Small intestine (tissue), 7 donors: Measurements from ENCODE around the gene YPEL2. TPM values are rescaled to one million over a fixed set of nuclear protein-coding genes. Genes with fewer than 3 reads are reported as not detected.
"Not testable (repeated sequence)": the region's sequence is repeated elsewhere in the genome, so short reads cannot be mapped to it uniquely, and the experiment has no call there.

ENCODE experiments used
- DNase-seq, 2 donors: peaks; one replicate each; pipeline versions ENCODE4 v3.0.0 to v3.0.0-alpha.2; 2013
- FAIRE-seq: peaks from 2 replicates; lab custom pipeline; 2012; peaks lifted over from hg19 to GRCh38; lab: Jason Lieb, UNC
- H3K27ac ChIP-seq, 3 donors: one replicate each; pipeline ENCODE4 v1.5.1; 2013; ENCODE audit warnings: low read length in 2 of 3, mild to moderate bottlenecking in 2 of 3, control low read depth in 1 of 3, inconsistent platforms in 1 of 3, low read depth in 1 of 3, moderate library complexity in 1 of 3
- H3K27me3 ChIP-seq, 3 donors: one replicate each; pipeline ENCODE4 v1.6.1; 2013; ENCODE audit warnings: low read length in 3 of 3, inconsistent platforms in 1 of 3; ENCODE audit not compliant: control insufficient read depth in 3 of 3, insufficient read depth in 3 of 3
- H3K36me3 ChIP-seq, 3 donors: one replicate each; pipeline ENCODE4 v1.6.1; 2013; ENCODE audit warnings: low read length in 3 of 3, inconsistent platforms in 1 of 3, low read depth in 1 of 3, mild to moderate bottlenecking in 1 of 3, moderate library complexity in 1 of 3; ENCODE audit not compliant: control insufficient read depth in 3 of 3, insufficient read depth in 2 of 3
- H3K4me1 ChIP-seq, 3 donors: one replicate each; pipeline ENCODE4 v1.6.1; 2013; ENCODE audit warnings: low read length in 2 of 3, inconsistent platforms in 1 of 3, low read depth in 1 of 3, mild to moderate bottlenecking in 1 of 3, moderate library complexity in 1 of 3; ENCODE audit not compliant: control insufficient read depth in 3 of 3, insufficient read depth in 2 of 3
- H3K4me3 ChIP-seq, 3 donors: one replicate each; pipeline ENCODE4 v1.5.1; 2013; ENCODE audit warnings: low read length in 3 of 3, control low read depth in 1 of 3, inconsistent platforms in 1 of 3, low read depth in 1 of 3, mild to moderate bottlenecking in 1 of 3, moderate library complexity in 1 of 3
- H3K9me3 ChIP-seq, 2 donors: one replicate each; pipeline ENCODE4 v1.6.1; 2013; ENCODE audit warnings: low read depth in 1 of 2, low read length in 1 of 2; ENCODE audit not compliant: control insufficient read depth in 2 of 2, insufficient read depth in 1 of 2
- WGBS, 3 donors: extraction: QIAGEN DNeasy Blood & Tissue Kit; methylation state at CpG; one replicate each; pipeline ENCODE4 v1.1.7; 2013; 5-methylcytosine and 5-hydroxymethylcytosine counted together
- polyA plus RNA-seq, 4 donors: library from polyadenylated mRNA; stranded (reverse) in 3 of 4; unstranded in 1 of 4; fragments of 200-250 nt in 3 of 4; fragments of 120-200 nt in 1 of 4; gene quantifications; one replicate each; pipeline versions ENCODE4 v1.2.1 to v1.2.3, GENCODE V29; 2013
- donor health status: healthy with polysubstance abuse.
- donor health status: control.
- donor health status: control.
- donor health status: Bipolar disorder and iron deficiency.
- donor health status: healthy.

YPEL2 gene
- polyA plus RNA-seq, 4 donors, result 4.9 to 15.2 (median 7.8) TPM

GRCh38 chr17:59392973-59393679 is 61.7 kb downstream of the YPEL2 start:
- FAIRE-seq, result no peak

GRCh38 chr17:59393742-59394410 is 62.4 kb downstream of the YPEL2 start:
- H3K27me3 ChIP-seq, H3K27ac ChIP-seq, H3K4me3 ChIP-seq, H3K9me3 ChIP-seq, FAIRE-seq, DNase-seq, H3K4me1 ChIP-seq: not testable (repeated sequence)
- H3K36me3 ChIP-seq, result peaks cover 7 to 59% (median 11%) of the 10 kb centered on the region in 3 donors
- WGBS, 3 donors, result 92 to 96% (median 95%) methylated on average over 22 to 34 of the region's 35 CpGs

More at GRCh38 chr17:59392973-59393679, 61.7 kb downstream of the YPEL2 start:
- Histone ChIP-seq H3K4me1 (peaks cover 0 to 6% (median 0%) of the 10 kb centered on the region in 3 donors), H3K27ac (no peak overlapping the region), H3K36me3 (peaks cover 7 to 60% (median 11%) of the 10 kb centered on the region in 3 donors), H3K4me3 (no peak overlapping the region), H3K27me3 (no peaks in the 10 kb centered on the region), H3K9me3 (no peaks in the 10 kb centered on the region)
- 81 to 88% (median 85%) methylated on average over 5 of the region's 7 CpGs for WGBS, 3 donors
- DNase-seq, result no peak

DNA sequence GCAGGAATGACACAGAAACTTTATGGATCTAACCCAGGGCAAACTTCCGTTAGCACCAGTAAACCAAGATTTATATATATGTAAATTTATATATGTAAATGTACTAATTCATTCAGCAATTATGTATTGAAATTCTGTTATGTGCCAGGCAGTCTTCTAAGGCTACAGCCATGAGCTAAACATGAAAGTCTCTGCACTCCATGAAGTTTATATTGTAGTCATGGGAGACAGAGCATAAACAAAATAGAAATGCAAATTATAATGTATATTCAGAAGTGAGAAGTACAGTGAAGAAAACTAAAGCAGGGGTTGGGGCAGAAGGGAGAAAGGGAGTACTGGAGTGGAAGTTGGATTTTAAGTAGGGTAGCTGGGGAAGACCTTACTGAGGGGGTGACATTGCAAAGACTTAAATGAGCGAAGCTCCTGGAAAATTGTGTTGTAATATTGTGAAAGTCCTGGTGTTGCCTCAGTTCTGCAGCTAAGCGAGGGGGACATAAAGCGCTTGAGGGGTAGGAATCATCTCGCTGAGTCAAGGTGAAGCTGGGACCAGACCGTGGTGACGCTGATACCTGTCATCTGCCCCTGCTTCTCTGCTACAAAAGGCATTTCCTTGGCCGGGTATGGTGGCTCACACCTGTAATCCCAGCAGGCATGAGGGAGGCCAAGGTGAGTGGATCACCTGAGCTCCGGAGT is 64.8 kb downstream of the YPEL2 start:
- FAIRE-seq, result no peak
- Histone ChIP-seq H3K27ac (no peak overlapping the region), H3K27me3 (no peaks in the 10 kb centered on the region), H3K4me3 (no peak overlapping the region), H3K9me3 (no peaks in the 10 kb centered on the region), H3K4me1 (no peaks in the 10 kb centered on the region), H3K36me3 (peaks cover 0 to 48% (median 5%) of the 10 kb centered on the region in 3 donors)
- WGBS, 3 donors, result 93 to 97% (median 96%) methylated on average over 9 of the region's 9 CpGs
- no peak for DNase-seq

- H3K27ac ChIP-seq, result no peak overlapping the region
- peaks cover 0 to 7% (median 0%) of the 10 kb centered on the region in 3 donors for H3K4me1 ChIP-seq
- no peaks in the 10 kb centered on the region for H3K9me3 ChIP-seq
- 96 to 97% (median 97%) methylated on average over 15 of the region's 15 CpGs for WGBS, 3 donors
- DNase-seq (no peak), FAIRE-seq (no peak)
- H3K27me3 ChIP-seq, result no peaks in the 10 kb centered on the region
- H3K36me3 ChIP-seq, result peaks cover 0 to 41% (median 5%) of the 10 kb centered on the region in 3 donors
- no peak overlapping the region for H3K4me3 ChIP-seq
These were observed 66.0 kb downstream of the YPEL2 start for GRCh38 chr17:59397316-59398073.

DNA sequence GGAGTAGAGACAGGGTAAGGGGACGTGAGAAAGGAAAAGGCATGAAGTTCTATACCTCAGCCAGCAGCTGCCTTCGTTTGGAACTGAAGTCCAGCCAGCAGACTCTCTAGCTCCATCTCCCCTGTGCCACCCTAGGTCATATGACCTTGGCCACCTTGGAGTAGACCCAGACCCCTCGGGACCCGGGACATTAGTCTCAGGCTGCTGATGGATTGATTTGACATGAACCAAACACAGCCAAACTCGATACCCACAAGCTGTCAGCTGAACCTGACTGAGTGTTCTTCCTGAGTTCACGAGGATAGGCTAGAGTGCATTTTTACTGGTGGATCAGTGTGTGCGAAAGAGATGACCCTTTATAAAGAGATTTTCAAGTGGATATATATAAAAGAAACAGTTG is 68.5 kb downstream of the YPEL2 start:
- Histone ChIP-seq H3K4me3 (no peak overlapping the region), H3K36me3 (peaks cover 3 to 40% (median 5%) of the 10 kb centered on the region in 3 donors), H3K27me3 (no peaks in the 10 kb centered on the region), H3K9me3 (no peaks in the 10 kb centered on the region), H3K27ac (peak overlapping the region in 1 of 3 donors; percentile 59), H3K4me1 (peaks cover 0 to 7% (median 0%) of the 10 kb centered on the region in 3 donors)
- no peak for FAIRE-seq
- no peak for DNase-seq
- 68 to 70% (median 70%) methylated on average over 7 of the region's 7 CpGs for WGBS, 3 donors

GRCh38 chr17:59400858-59401257 is 69.4 kb downstream of the YPEL2 start:
- Histone ChIP-seq H3K36me3 (peaks cover 3 to 32% (median 5%) of the 10 kb centered on the region in 3 donors), H3K4me1 (peaks cover 0 to 9% (median 0%) of the 10 kb centered on the region in 3 donors), H3K9me3 (no peaks in the 10 kb centered on the region), H3K4me3 (peak overlapping the region in 1 of 3 donors; percentile 4), H3K27ac (peak overlapping the region in 1 of 3 donors; percentile 22), H3K27me3 (no peaks in the 10 kb centered on the region)
- DNase-seq (peak in 1 of 2 donors; percentile 34), FAIRE-seq (no peak)
- 12 to 41% (median 28%) methylated on average over 5 of the region's 5 CpGs for WGBS, 3 donors

DNA sequence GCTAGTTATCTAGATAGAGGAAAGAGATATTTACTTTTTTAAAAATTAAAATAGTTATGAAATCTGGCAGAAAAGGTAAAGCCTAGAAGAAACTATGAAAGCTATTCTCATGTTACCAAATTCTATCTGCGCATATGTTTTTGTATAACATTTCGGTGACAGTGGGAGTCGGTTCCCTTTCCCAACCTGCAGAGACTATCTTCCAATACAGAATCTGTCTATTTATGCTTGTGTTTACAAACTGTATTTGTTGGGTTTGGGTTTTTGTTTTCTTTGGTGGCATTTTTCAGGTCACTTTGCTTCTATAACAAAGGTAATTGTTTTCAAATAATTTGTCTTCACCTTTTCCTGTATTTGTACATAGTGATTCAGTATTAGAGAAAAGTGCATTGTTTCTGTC is 69.8 kb downstream of the YPEL2 start:
- H3K4me3 ChIP-seq, result no peak overlapping the region
- H3K4me1 ChIP-seq, result peaks cover 0 to 12% (median 0%) of the 10 kb centered on the region in 3 donors
- no peaks in the 10 kb centered on the region for H3K27me3 ChIP-seq
- peak overlapping the region in 1 of 3 donors; percentile 19 for H3K27ac ChIP-seq
- H3K9me3 ChIP-seq, result no peaks in the 10 kb centered on the region
- DNase-seq (no peak), FAIRE-seq (no peak)
- peaks cover 5 to 32% (median 5%) of the 10 kb centered on the region in 3 donors for H3K36me3 ChIP-seq
- WGBS, 3 donors, result 61 to 84% (median 73%) methylated on average over 3 of the region's 3 CpGs
